Rectal smooth muscle tissue (tissue), 1 donor: ENCODE results near the gene EIF2S3.

ENCODE experiments used
- H3K27ac ChIP-seq: one replicate; pipeline ENCODE4 v1.7.0; 2013; ENCODE audit warnings: low read depth, low read length, inconsistent platforms
- H3K27me3 ChIP-seq: one replicate; pipeline ENCODE4 v1.7.0; 2013; ENCODE audit warnings: low read length; ENCODE audit not compliant: control insufficient read depth, insufficient read depth
- H3K36me3 ChIP-seq: one replicate; pipeline ENCODE4 v1.7.0; 2013; ENCODE audit warnings: low read length; ENCODE audit not compliant: control insufficient read depth, insufficient read depth
- H3K4me1 ChIP-seq: one replicate; pipeline ENCODE4 v1.7.0; 2013; ENCODE audit warnings: low read length; ENCODE audit not compliant: control insufficient read depth, insufficient read depth
- H3K4me3 ChIP-seq: one replicate; pipeline ENCODE4 v1.7.0; 2013; ENCODE audit warnings: low read length
- H3K9ac ChIP-seq: one replicate; pipeline ENCODE4 v1.7.0; 2013; ENCODE audit warnings: low read length

EIF2S3 gene

DNA sequence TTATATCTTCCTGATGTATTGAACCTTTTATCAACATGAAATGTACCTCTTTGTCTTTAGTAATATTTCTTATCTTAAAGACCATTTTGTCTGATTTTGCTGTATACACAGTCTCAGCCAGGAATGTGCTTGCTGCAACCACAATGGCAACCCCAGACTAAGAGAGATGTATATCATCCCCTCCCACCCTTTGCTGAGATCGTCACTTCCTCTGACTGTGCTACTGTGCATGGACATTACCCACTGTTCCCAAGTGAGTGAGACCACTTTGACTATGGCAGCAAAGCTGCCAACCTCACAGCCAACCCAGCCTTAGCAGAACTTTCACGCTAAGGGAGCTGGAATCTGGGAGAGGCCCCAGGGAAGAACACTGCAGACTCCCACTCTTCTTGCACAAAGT, 46.0 kb downstream of the EIF2S3 start:
- H3K4me3 ChIP-seq, result no peak overlapping the region

GRCh38 chrX:24110069-24110468, 55.3 kb downstream of the EIF2S3 start:
- Histone ChIP-seq H3K27me3 (no peaks in the 10 kb centered on the region), H3K27ac (no peak overlapping the region), H3K36me3 (no peaks in the 10 kb centered on the region), H3K4me1 (no peaks in the 10 kb centered on the region), H3K9ac (no peak overlapping the region), H3K4me3 (no peak overlapping the region)

More for the DNA sequence above, 46.0 kb downstream of the EIF2S3 start:
- Histone ChIP-seq H3K9ac (no peak overlapping the region), H3K27ac (no peak overlapping the region), H3K36me3 (no peaks in the 10 kb centered on the region), H3K27me3 (no peaks in the 10 kb centered on the region), H3K4me1 (no peaks in the 10 kb centered on the region)

DNA sequence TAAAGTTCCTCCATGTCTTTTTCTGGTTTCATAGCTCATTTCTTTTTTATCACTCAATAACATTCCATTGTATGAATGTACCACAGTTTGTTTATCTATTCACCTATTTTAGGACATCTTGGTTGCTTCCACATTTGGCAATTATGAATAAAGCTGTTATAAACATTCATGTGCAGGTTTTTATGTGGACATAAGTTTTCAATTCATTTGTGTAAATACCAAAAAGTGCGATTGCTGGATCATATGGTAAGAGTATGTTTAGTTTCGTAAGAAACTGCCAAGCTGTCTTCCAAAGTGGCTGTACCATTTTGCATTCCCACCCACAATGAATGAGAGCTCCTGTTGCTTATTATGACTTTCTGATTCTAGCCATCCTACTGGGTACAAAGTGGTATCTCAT, 58.4 kb downstream of the EIF2S3 start:
- H3K27me3 ChIP-seq, result no peaks in the 10 kb centered on the region
- no peak overlapping the region for H3K4me3 ChIP-seq
- H3K4me1 ChIP-seq, result peaks cover 7% of the 10 kb centered on the region
- no peak overlapping the region for H3K9ac ChIP-seq
- no peaks in the 10 kb centered on the region for H3K36me3 ChIP-seq
- H3K27ac ChIP-seq, result no peak overlapping the region

- Histone ChIP-seq H3K27ac (peak overlapping the region; percentile 25), H3K4me1 (peaks cover 7% of the 10 kb centered on the region), H3K27me3 (no peaks in the 10 kb centered on the region), H3K9ac (no peak overlapping the region), H3K4me3 (no peak overlapping the region), H3K36me3 (no peaks in the 10 kb centered on the region)
These were observed 62.5 kb downstream of the EIF2S3 start for GRCh38 chrX:24117258-24117657.

- Histone ChIP-seq H3K4me3 (no peak overlapping the region), H3K36me3 (no peaks in the 10 kb centered on the region), H3K27ac (no peak overlapping the region), H3K27me3 (no peaks in the 10 kb centered on the region), H3K4me1 (no peaks in the 10 kb centered on the region), H3K9ac (no peak overlapping the region)
These were observed 69.6 kb downstream of the EIF2S3 start for GRCh38 chrX:24124244-24124799.

GRCh38 chrX:24125028-24125612, 70.4 kb downstream of the EIF2S3 start:
- no peaks in the 10 kb centered on the region for H3K4me1 ChIP-seq
- no peaks in the 10 kb centered on the region for H3K36me3 ChIP-seq
- H3K4me3 ChIP-seq, result no peak overlapping the region
- no peak overlapping the region for H3K27ac ChIP-seq
- H3K9ac ChIP-seq, result no peak overlapping the region
- no peaks in the 10 kb centered on the region for H3K27me3 ChIP-seq
